B cell (primary cell): ENCODE data around the gene HOXC13. TPM values are rescaled to one million over a fixed set of nuclear protein-coding genes. Genes with fewer than 3 reads are reported as not detected.
A peak's percentile ranks its signal among the peaks of the same experiment; 100 is the strongest.

ENCODE experiments used
- ATAC-seq: fragments of 200-7000 bp; cut with Tn5 transposase; one replicate; pipeline ENCODE4 v1.10.0; 2021; ENCODE audit warnings: low read depth, mild to moderate bottlenecking, moderate number of reproducible peaks, moderate library complexity
- CTCF ChIA-PET: fragments of 350-600 bp; sonication (Branson Sonifier 250); formaldehyde crosslinking; loops from one replicate; lab custom pipeline; 2021; ENCODE audit warnings: antibody characterized with exemption, inconsistent platforms; lab: Charles Lee
- POLR2A ChIA-PET: fragments of 350-600 bp; sonication (Branson Sonifier 250); formaldehyde crosslinking; loops from one replicate; lab custom pipeline; 2021; ENCODE audit warnings: antibody characterized with exemption; lab: Charles Lee
- DNase-seq: peaks from one replicate; pipeline ENCODE4 v3.0.0; 2013
- H2AFZ ChIP-seq: 2 replicates; pipeline ENCODE4 v1.6.1; 2012; ENCODE audit warnings: mild to moderate bottlenecking, low read depth, low read length; ENCODE audit not compliant: insufficient read depth, poor library complexity, severe bottlenecking
- H3K27ac ChIP-seq, 2 donors: 1 replicate in 1 of 2; 2 replicates in 1 of 2; pipeline ENCODE4 v1.5.1; 2012 to 2013; ENCODE audit warnings: low read length in 2 of 2, mild to moderate bottlenecking in 2 of 2, moderate library complexity in 1 of 2
- H3K27me3 ChIP-seq, 4 experiments: fragments of 200-600 bp in 1 of 4; sonication (generic) in 1 of 4; replicated peaks in 1 of 4; 1 replicate in 2 of 4; 2 replicates in 2 of 4; pipeline versions ENCODE4 v1.6.1 to v1.7.0; 2013 to 2016; ENCODE audit warnings: low read length in 3 of 4, mild to moderate bottlenecking in 2 of 4, mixed read lengths in 1 of 4, moderate library complexity in 1 of 4; ENCODE audit not compliant: insufficient read depth in 4 of 4, control insufficient read depth in 3 of 4; ENCODE audit errors: control extremely low read depth in 1 of 4
- H3K36me3 ChIP-seq, 2 experiments: replicated peaks in 1 of 2; 1 replicate in 1 of 2; 2 replicates in 1 of 2; pipeline versions ENCODE4 v1.6.1 to v1.7.1; 2013; ENCODE audit warnings: low read length in 1 of 2; ENCODE audit not compliant: insufficient read depth in 2 of 2, control insufficient read depth in 1 of 2; ENCODE audit errors: control extremely low read depth in 1 of 2, extremely low read depth in 1 of 2
- H3K4me1 ChIP-seq, 2 donors: fragments of 200-600 bp in 1 of 2; sonication (generic) in 1 of 2; 1 replicate in 1 of 2; 2 replicates in 1 of 2; pipeline versions ENCODE4 v1.5.1 to v1.6.1; 2013 to 2017; ENCODE audit warnings: low read length in 2 of 2; ENCODE audit not compliant: control insufficient read depth in 2 of 2, insufficient read depth in 2 of 2
- H3K4me2 ChIP-seq: replicated peaks from 2 replicates; pipeline ENCODE3; 2012; ENCODE audit warnings: mild to moderate bottlenecking, low read depth, low read length; ENCODE audit not compliant: poor library complexity, severe bottlenecking
- H3K4me3 ChIP-seq, 5 experiments: fragments of 200-600 bp in 1 of 5; sonication (generic) in 1 of 5; 1 replicate in 3 of 5; 2 replicates in 2 of 5; pipeline versions ENCODE4 v1.5.1 to v1.7.0; 2011 to 2016; ENCODE audit warnings: low read length in 4 of 5, mild to moderate bottlenecking in 4 of 5, low read depth in 2 of 5, control low read depth in 1 of 5, moderate library complexity in 1 of 5; ENCODE audit not compliant: insufficient read depth in 1 of 5; ENCODE audit errors: control extremely low read depth in 1 of 5, extremely low read depth in 1 of 5
- H3K79me2 ChIP-seq: fragments of 200-600 bp; sonication (generic); one replicate; pipeline ENCODE4 v1.6.0; 2016; ENCODE audit warnings: low read length; ENCODE audit not compliant: control insufficient read depth, insufficient read depth
- H3K9ac ChIP-seq: fragments of 200-600 bp; sonication (generic); 2 replicates; pipeline ENCODE4 v1.6.1; 2017; ENCODE audit warnings: mild to moderate bottlenecking, low read length, moderate library complexity
- H3K9me3 ChIP-seq, 3 donors: one replicate each; pipeline versions ENCODE4 v1.6.1 to v1.7.1; 2013; ENCODE audit warnings: low read length in 2 of 3; ENCODE audit not compliant: control insufficient read depth in 2 of 3, insufficient read depth in 1 of 3; ENCODE audit errors: control extremely low read depth in 1 of 3
- H4K20me1 ChIP-seq: 2 replicates; pipeline ENCODE4 v1.6.0; 2012; ENCODE audit warnings: mild to moderate bottlenecking, low read length; ENCODE audit not compliant: insufficient read depth, control insufficient read depth, poor library complexity, severe bottlenecking
- H3K27ac Mint-ChIP-seq: one replicate; pipeline ENCODE4 v1.8.0; 2021; ENCODE audit warnings: mixed read lengths
- H3K27me3 Mint-ChIP-seq: one replicate; pipeline ENCODE4 v1.8.0; 2021; ENCODE audit warnings: mixed read lengths
- H3K4me1 Mint-ChIP-seq: one replicate; pipeline ENCODE4 v1.8.0; 2021; ENCODE audit warnings: mixed read lengths
- H3K4me3 Mint-ChIP-seq: one replicate; pipeline ENCODE4 v1.8.0; 2021; ENCODE audit warnings: mixed read lengths
- H3K9me3 Mint-ChIP-seq: one replicate; pipeline ENCODE4 v1.8.0; 2022; ENCODE audit warnings: mixed read lengths; ENCODE audit not compliant: insufficient read depth
- EZH2 ChIP-seq: IDR thresholded peaks from 2 replicates; pipeline ENCODE4 v1.6.1; 2012; ENCODE audit warnings: borderline replicate concordance, low read depth, mild to moderate bottlenecking, moderate library complexity, low read length; ENCODE audit not compliant: insufficient read depth, poor library complexity, severe bottlenecking
- WGBS: methylation state at CpG from one replicate; pipeline ENCODE4 v1.1.5; 2013; ENCODE audit warnings: missing lambda C conversion rate; ENCODE audit not compliant: insufficient coverage; 5-methylcytosine and 5-hydroxymethylcytosine counted together
- intact Hi-C: fragments of 100-400 bp; cut with micrococcal nuclease; formaldehyde crosslinking; loops from one replicate; pipeline ENCODE4 v1.10.0; 2022
- polyA plus RNA-seq: library from polyadenylated mRNA; depleted of rRNA; stranded (reverse); fragments of >200 nt; gene quantifications from 2 replicates; pipeline ENCODE4 v1.2.3, GENCODE V29; 2012
- total RNA-seq, 2 donors: library from RNA; stranded (reverse); fragments of 120-200 nt in 1 of 2; gene quantifications; 1 replicate in 1 of 2; 2 replicates in 1 of 2; pipeline versions ENCODE4 v1.2.3 to v1.2.4, GENCODE V29; 2013 to 2022
- TF ChIP-seq, protein P1 (sequence below): fragments of 200-600 bp; IDR thresholded peaks from one replicate; pipeline ENCODE4 v1.8.0; 2022; ENCODE audit warnings: antibody characterized with exemption, mild to moderate bottlenecking

HOXC13 gene
- total and polyA plus RNA-seq, 2 donors (not counting 1 experiment from before 2014, with no cell fraction given) = not detected

DNA sequence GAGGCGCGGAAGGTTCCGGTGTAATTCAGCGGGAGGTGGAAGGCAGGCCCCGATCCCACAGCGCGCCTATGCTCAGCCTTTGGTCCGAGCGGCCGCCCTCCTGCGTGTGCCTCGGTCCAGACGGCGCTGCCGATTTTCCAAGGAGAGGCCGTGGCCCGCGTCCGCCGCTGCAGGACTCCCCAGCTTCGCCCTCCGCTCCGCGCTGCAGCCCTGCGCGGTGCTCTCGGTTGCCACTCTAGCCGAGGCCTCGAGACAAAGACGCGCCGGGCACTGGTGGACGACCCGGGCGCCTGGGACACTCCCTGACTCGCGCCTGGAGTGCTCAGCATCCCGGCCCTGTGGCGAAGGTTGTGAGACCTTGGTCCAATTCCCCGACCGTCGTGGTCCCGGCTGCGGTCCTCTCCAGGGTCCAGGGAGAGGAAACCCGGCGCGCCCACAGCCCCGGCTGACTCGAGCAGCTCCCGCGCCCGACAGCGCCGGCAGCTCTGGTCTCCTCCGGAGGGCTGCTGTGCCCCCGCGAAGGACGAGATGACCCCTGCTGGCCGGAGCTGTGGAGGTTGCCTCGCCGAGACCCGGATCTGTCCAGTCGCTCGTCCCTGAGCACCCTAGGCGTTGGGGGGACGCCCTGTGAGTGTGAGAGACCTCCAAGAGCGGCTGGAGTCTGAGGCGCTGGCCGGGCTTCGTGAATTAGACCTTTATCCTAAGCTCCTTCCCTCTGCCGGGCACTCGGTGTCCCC lies 22.6 kb downstream of the HOXC13 start:
- Histone ChIP-seq H3K36me3 (no peaks in the 10 kb centered on the region), H2AFZ (no peak overlapping the region), H3K4me2 (no peak overlapping the region), H3K4me1 (peaks cover 27 to 47% of the 10 kb centered on the region in 2 donors), H4K20me1 (no peaks in the 10 kb centered on the region), H3K9ac (no peak overlapping the region), H3K9me3 (peaks cover 1 to 75% (median 3%) of the 10 kb centered on the region in 3 donors), H3K79me2 (no peaks in the 10 kb centered on the region), H3K27ac (no peak overlapping the region), H3K4me3 (no peak overlapping the region), H3K27me3 (peaks cover 1 to 99% (median 90%) of the 10 kb centered on the region in 4 experiments)
- peaks cover 23% of the 10 kb centered on the region for H3K4me1 Mint-ChIP-seq
- WGBS = 8% methylated on average over 72 of the region's 72 CpGs
- peaks cover 89% of the 10 kb centered on the region for H3K27me3 Mint-ChIP-seq
- ATAC-seq (no peak), DNase-seq (peak; percentile 34)
- intact Hi-C loops = no loop called here
- TF ChIP-seq, protein P1, sequence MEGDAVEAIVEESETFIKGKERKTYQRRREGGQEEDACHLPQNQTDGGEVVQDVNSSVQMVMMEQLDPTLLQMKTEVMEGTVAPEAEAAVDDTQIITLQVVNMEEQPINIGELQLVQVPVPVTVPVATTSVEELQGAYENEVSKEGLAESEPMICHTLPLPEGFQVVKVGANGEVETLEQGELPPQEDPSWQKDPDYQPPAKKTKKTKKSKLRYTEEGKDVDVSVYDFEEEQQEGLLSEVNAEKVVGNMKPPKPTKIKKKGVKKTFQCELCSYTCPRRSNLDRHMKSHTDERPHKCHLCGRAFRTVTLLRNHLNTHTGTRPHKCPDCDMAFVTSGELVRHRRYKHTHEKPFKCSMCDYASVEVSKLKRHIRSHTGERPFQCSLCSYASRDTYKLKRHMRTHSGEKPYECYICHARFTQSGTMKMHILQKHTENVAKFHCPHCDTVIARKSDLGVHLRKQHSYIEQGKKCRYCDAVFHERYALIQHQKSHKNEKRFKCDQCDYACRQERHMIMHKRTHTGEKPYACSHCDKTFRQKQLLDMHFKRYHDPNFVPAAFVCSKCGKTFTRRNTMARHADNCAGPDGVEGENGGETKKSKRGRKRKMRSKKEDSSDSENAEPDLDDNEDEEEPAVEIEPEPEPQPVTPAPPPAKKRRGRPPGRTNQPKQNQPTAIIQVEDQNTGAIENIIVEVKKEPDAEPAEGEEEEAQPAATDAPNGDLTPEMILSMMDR = no peak
- peak; percentile 37 for TF ChIP-seq EZH2
- no peaks in the 10 kb centered on the region for H3K9me3 Mint-ChIP-seq
- no peak overlapping the region for H3K4me3 Mint-ChIP-seq
- H3K27ac Mint-ChIP-seq = no peak overlapping the region
- CTCF ChIA-PET = interaction anchor here (0.9 to 1.1 kb wide), 3 partner anchors 29 to 69 kb away, joined by 3 read pairs; no protein-coding TSS in a partner anchor
- POLR2A ChIA-PET = no interaction called here

DNA sequence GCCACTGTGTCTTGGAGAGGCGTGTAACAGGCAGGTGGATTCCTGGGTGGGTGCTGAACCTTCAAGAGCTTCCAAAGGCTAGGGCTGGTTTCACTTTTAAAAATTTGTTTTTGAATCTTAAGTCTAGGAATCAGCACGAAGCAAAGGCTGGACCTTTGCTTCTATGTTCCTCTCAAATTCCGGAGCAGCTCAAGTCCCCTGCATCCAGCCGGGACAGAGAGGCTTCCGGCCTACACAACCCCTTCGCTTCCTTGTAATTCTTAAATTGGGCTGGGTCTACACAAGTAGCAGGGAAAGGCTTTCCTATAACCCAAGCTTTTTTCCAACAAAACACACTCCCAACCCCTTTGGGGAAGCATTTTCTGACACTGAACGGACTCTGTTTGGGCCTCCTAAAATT lies 24.4 kb downstream of the HOXC13 start:
- H3K27ac Mint-ChIP-seq = no peak overlapping the region
- Histone ChIP-seq H3K4me3 (no peak overlapping the region), H3K36me3 (no peaks in the 10 kb centered on the region), H3K9me3 (peaks cover 1 to 69% (median 3%) of the 10 kb centered on the region in 3 donors), H3K27ac (no peak overlapping the region), H3K27me3 (peaks cover 1 to 99% (median 90%) of the 10 kb centered on the region in 4 experiments), H3K4me1 (peaks cover 28 to 49% of the 10 kb centered on the region in 2 donors), H3K4me2 (no peak overlapping the region), H4K20me1 (no peaks in the 10 kb centered on the region), H2AFZ (no peak overlapping the region), H3K9ac (no peak overlapping the region), H3K79me2 (no peaks in the 10 kb centered on the region)
- H3K27me3 Mint-ChIP-seq = peaks cover 90% of the 10 kb centered on the region
- no peak for ATAC-seq
- CTCF ChIA-PET = no interaction called here
- POLR2A ChIA-PET = no interaction called here
- WGBS = 27% methylated on average over 5 of the region's 7 CpGs
- TF ChIP-seq EZH2 = peak; percentile 17
- TF ChIP-seq, protein P1 = no peak
- no peak overlapping the region for H3K4me3 Mint-ChIP-seq
- peaks cover 23% of the 10 kb centered on the region for H3K4me1 Mint-ChIP-seq
- DNase-seq = no peak
- intact Hi-C loops = no loop called here
- no peaks in the 10 kb centered on the region for H3K9me3 Mint-ChIP-seq
